ENCODE results near the gene PLA2G15. TPM values are rescaled to one million over a fixed set of nuclear protein-coding genes. Genes with fewer than 3 reads are reported as not detected.

Gene PLA2G15
- total RNA-seq, 4 donors from 2014 or later: 10.4 to 22.0 (median 15.3) TPM

GRCh38 chr16:68273896-68274295 lies 28.7 kb downstream of the PLA2G15 start:
- H3K36me3 ChIP-seq: peaks cover 10 to 50% (median 17%) of the 10 kb centered on the region in 4 donors
- H3K27me3 ChIP-seq: no peaks in the 10 kb centered on the region
- no peak overlapping the region for H3K4me3 ChIP-seq
- DNase-seq (ENCODE audit: extremely low spot score): no peak
- peak overlapping the region in 1 of 4 donors; percentile 15 for H3K27ac ChIP-seq (replicated peaks in 1 of 4)
- no peaks in the 10 kb centered on the region for H3K9me3 ChIP-seq
- peaks cover 37 to 69% (median 66%) of the 10 kb centered on the region in 4 donors for H3K4me1 ChIP-seq
- 95% methylated on average over 8 of the region's 8 CpGs for WGBS
- TF ChIP-seq POLR2AphosphoS5 (IDR thresholded peaks at IDR 0.05) (no peak), EP300 (IDR thresholded peaks at IDR 0.05) (no peak), POLR2A (IDR thresholded peaks at IDR 0.05; ENCODE audit: low read depth) (no peak), CTCF (IDR thresholded peaks at IDR 0.05) (no peak)
- intact Hi-C loops (cut with DNase I): no loop called here

GRCh38 chr16:68274441-68274840 lies 29.3 kb downstream of the PLA2G15 start:
- Histone ChIP-seq H3K27me3 (no peaks in the 10 kb centered on the region), H3K4me1 (peaks cover 33 to 67% (median 62%) of the 10 kb centered on the region in 4 donors), H3K4me3 (no peak overlapping the region), H3K27ac (replicated peaks in 1 of 4) (peak overlapping the region in 3 of 4 donors; percentile 15 to 69 (median 19)), H3K36me3 (peaks cover 10 to 56% (median 19%) of the 10 kb centered on the region in 4 donors), H3K9me3 (no peaks in the 10 kb centered on the region)
- intact Hi-C loops (cut with DNase I): no loop called here
- WGBS: 94% methylated on average over 4 of the region's 4 CpGs
- DNase-seq (ENCODE audit: extremely low spot score): no peak
- TF ChIP-seq EP300 (IDR thresholded peaks at IDR 0.05): no peak
- TF ChIP-seq POLR2A (IDR thresholded peaks at IDR 0.05; ENCODE audit: low read depth): no peak
- TF ChIP-seq POLR2AphosphoS5 (IDR thresholded peaks at IDR 0.05): no peak
- TF ChIP-seq CTCF (IDR thresholded peaks at IDR 0.05): no peak

- intact Hi-C loops (cut with DNase I): no loop called here
Measured at GRCh38 chr16:68275611-68276191, 30.5 kb downstream of the PLA2G15 start.

GRCh38 chr16:68276223-68276622 lies 31.1 kb downstream of the PLA2G15 start:
- 42% methylated on average over 3 of the region's 3 CpGs for WGBS
- no peak for DNase-seq (ENCODE audit: extremely low spot score)
- Histone ChIP-seq H3K27me3 (no peaks in the 10 kb centered on the region), H3K27ac (replicated peaks in 1 of 4) (peak overlapping the region; percentile 66 to 77 (median 71)), H3K4me3 (no peak overlapping the region), H3K4me1 (peaks cover 31 to 58% (median 46%) of the 10 kb centered on the region in 4 donors), H3K9me3 (no peaks in the 10 kb centered on the region), H3K36me3 (peaks cover 10 to 72% (median 22%) of the 10 kb centered on the region in 4 donors)
- TF ChIP-seq EP300 (IDR thresholded peaks at IDR 0.05) (no peak), POLR2A (IDR thresholded peaks at IDR 0.05; ENCODE audit: low read depth) (no peak), POLR2AphosphoS5 (IDR thresholded peaks at IDR 0.05) (no peak), CTCF (IDR thresholded peaks at IDR 0.05) (no peak)
- intact Hi-C loops (cut with DNase I): no loop called here

More at GRCh38 chr16:68275611-68276191, 30.5 kb downstream of the PLA2G15 start:
- peaks cover 31 to 64% (median 49%) of the 10 kb centered on the region in 4 donors for H3K4me1 ChIP-seq
- H3K9me3 ChIP-seq: no peaks in the 10 kb centered on the region
- no peak for TF ChIP-seq EP300 (IDR thresholded peaks at IDR 0.05)
- no peak for TF ChIP-seq POLR2A (IDR thresholded peaks at IDR 0.05; ENCODE audit: low read depth)
- TF ChIP-seq CTCF (IDR thresholded peaks at IDR 0.05): no peak
- TF ChIP-seq POLR2AphosphoS5 (IDR thresholded peaks at IDR 0.05): no peak
- no peaks in the 10 kb centered on the region for H3K27me3 ChIP-seq
- WGBS: 36% methylated on average over 4 of the region's 4 CpGs
- peaks cover 10 to 67% (median 22%) of the 10 kb centered on the region in 4 donors for H3K36me3 ChIP-seq
- DNase-seq (ENCODE audit: extremely low spot score): no peak
- H3K4me3 ChIP-seq: no peak overlapping the region
- peak overlapping the region; percentile 66 to 77 (median 71) for H3K27ac ChIP-seq (replicated peaks in 1 of 4)

All from esophagus muscularis mucosa (tissue), 4 donors.